PFSK-1 (cell line): ENCODE results near the gene MANEAL.

ENCODE experiments used
- FOXP2 ChIP-seq: optimal IDR thresholded peaks from 2 replicates; pipeline ENCODE3; 2011; ENCODE audit warnings: borderline replicate concordance, control low read depth, inconsistent platforms; ENCODE audit not compliant: insufficient read depth; ENCODE audit errors: extremely low read length, extremely low read depth
- TAF1 ChIP-seq: IDR thresholded peaks from 2 replicates; pipeline ENCODE4 v1.6.1; 2012; ENCODE audit warnings: low read length, control low read depth, borderline replicate concordance; ENCODE audit not compliant: insufficient read depth

DNA sequence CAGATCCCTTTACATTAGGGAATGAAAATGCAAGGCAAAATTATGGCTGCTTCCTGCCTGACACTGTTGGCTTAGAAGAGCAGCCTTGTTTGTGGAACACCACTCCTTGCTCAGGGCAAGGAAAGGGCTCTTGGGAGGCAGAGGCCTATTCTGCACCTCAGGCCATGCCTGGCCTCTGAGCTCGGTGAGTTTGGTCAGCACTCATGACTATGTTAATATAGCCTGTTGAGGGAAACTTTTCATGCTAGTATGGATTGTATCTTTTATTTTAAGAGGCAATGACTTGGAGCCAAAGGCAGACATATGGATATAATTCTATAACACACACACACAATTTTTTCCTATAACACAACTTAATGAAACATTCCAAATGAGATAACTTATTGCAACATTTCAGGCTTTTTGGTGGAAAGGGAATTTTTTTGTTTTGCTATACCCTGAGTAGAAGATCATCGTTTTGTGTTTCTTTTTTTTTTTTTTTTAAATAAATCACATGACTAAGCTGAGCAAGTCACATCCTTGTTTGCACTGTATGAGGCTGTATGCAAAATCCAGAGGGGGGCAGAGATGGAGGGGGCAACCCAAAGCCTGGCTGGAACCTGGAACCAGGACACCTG is 20.0 kb downstream of the MANEAL start:
- no peak for TF ChIP-seq FOXP2
- no peak for TF ChIP-seq TAF1
